ENCODE measurements around the gene RHBDF2.

- TF ChIP-seq, protein P1, sequence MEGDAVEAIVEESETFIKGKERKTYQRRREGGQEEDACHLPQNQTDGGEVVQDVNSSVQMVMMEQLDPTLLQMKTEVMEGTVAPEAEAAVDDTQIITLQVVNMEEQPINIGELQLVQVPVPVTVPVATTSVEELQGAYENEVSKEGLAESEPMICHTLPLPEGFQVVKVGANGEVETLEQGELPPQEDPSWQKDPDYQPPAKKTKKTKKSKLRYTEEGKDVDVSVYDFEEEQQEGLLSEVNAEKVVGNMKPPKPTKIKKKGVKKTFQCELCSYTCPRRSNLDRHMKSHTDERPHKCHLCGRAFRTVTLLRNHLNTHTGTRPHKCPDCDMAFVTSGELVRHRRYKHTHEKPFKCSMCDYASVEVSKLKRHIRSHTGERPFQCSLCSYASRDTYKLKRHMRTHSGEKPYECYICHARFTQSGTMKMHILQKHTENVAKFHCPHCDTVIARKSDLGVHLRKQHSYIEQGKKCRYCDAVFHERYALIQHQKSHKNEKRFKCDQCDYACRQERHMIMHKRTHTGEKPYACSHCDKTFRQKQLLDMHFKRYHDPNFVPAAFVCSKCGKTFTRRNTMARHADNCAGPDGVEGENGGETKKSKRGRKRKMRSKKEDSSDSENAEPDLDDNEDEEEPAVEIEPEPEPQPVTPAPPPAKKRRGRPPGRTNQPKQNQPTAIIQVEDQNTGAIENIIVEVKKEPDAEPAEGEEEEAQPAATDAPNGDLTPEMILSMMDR (IDR thresholded peaks at IDR 0.05): no peak
- TF ChIP-seq POLR2A (IDR thresholded peaks at IDR 0.05) (no peak), POLR2AphosphoS5 (IDR thresholded peaks at IDR 0.05; ENCODE audit: insufficient read depth in 1 of 2, low read depth in 1 of 2) (no peak)
Measured at GRCh38 chr17:76532072-76532651, 30.9 kb upstream of the RHBDF2 start.
